ENCODE results near the gene C1QL2.

Gene C1QL2

DNA sequence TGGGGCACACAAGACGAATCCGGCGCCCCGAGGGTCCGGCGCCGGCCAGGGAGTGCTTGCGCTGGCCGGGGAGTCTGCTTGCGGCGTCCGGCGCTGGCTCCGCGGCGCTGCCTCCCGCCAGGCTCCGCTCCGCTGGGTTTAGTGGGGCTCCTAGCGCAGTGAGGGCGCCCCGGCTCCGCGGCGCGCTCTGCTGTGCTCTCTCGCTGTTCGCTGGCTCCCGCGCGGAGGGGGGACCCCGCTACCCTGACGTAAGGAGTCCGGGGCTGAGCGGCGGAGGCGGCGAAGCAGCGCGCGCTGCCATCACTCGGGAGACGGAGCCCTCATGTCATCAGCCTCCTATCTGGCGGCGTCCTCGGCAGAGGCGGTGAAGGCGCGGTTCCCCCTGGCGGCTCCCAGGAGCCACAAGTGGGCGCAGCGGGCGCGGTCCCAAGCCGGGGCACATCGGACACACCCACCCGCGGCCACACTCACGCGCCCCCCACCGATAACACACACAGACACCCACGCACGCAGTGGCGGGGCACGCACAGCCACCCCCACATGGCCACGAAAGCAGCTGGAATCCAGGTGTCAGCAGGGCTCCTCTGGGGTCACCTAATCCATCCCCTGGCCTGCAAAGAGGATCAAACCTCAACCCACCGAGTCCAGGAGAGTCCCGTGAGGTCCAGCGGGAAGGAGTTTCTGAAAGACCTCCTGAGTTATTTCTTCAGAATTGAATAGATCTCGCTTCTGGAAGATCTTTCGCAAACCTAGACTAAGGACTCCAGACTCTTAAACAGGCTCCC lies at the start of gene C1QL2:
Gene C1QL2 (minus strand): TSS at position 189 of the 785 bp plus-strand sequence. CDS start 482 bp downstream, outside the sequence.
- DNase-seq (ENCODE audit: low read depth) = no peak

DNA sequence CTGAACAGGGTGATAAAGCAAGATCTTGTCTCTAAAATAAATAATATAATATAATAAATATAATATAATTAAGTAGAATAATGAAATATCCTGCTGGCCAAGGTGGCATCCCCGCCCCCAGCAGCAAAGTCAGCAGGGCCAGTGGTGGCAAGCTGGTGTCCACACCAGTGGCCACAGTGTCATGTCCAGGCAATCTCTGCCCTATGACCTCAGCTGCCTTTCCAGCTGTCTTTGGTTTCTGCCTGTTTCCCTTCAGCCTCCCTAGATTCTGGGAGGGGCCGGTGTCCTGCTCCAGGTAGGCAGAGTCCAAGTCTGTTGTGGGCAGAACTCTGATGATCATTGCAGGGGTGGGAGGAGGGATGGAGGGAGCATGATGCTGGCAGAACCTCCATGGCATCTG lies 48.9 kb upstream of the C1QL2 start:
- DNase-seq (ENCODE audit: low read depth) = no peak

DNA sequence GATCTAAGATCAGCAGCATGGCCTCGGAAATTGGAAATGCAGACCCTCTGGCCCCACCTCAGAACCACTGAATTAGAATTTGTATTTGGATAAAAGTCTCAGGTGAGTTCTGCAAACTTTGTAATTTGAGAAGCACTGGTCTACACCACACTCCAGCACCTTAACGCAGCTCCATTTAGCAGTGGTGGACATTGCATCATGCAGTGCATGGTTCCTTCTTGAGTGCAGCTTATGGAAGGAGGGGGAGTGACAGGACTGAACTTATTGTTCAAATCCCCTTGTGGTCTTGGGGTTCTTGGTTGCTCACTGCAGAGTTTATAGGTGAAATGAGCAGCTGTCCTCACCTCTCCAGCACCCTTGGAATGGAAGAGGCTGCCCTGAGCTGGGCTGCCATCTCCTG lies 47.6 kb upstream of the C1QL2 start:
- no peak for DNase-seq (ENCODE audit: low read depth)

DNA sequence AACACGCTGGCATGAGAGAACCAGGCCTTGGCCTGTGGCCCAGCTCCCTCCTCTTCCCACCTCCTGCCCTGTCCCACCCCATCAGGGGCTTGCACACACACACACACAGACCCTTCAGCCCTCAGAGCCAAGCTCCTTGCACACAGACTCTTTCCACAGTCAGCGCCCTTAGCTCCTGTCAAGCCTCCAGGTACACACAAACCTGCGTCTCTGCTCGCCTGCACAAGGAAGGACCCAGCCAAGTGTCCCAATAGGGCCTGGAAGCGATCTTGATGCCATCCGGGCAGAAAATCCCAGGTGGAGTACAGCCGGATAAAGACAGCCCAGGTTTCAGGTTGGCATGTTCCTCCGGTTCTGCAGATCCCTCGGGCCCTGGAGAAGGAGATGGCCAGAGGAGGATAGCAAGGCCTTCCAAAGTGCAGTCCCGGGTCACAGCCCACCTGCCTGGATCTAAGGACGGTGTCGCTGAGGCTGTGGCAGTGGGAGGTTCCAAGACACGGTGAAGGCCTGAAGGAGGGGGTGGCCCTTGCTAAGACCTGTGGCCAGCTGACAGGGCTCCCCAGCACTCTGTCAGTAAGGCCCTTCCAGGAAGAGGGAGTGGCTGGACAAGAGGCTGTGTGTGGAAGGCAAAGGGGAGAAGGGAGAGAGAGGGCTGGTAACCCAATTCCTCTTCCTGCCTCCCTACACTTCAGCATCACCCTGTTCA lies 46.6 kb upstream of the C1QL2 start:
- no peak for DNase-seq (ENCODE audit: low read depth)

DNA sequence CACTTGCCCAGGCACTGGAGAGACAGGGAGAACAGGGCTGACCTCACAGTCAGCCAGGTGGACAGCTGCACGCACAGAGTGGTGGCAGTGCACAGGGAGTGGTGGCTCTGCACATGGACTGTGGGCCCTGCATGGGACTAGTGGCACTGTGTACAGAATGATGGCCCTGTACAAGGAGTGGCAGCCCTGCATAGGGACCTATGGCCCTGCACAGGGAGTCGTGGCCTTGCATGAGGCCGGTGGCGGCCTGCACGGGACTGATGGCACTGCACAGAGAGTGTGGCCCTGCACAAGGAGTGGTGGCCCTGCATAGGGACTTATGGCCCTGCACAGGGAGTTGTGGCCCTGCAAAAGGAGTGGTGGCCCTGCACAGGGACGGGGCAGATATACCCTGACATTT lies 46.0 kb upstream of the C1QL2 start:
- DNase-seq (ENCODE audit: low read depth) = no peak

DNA sequence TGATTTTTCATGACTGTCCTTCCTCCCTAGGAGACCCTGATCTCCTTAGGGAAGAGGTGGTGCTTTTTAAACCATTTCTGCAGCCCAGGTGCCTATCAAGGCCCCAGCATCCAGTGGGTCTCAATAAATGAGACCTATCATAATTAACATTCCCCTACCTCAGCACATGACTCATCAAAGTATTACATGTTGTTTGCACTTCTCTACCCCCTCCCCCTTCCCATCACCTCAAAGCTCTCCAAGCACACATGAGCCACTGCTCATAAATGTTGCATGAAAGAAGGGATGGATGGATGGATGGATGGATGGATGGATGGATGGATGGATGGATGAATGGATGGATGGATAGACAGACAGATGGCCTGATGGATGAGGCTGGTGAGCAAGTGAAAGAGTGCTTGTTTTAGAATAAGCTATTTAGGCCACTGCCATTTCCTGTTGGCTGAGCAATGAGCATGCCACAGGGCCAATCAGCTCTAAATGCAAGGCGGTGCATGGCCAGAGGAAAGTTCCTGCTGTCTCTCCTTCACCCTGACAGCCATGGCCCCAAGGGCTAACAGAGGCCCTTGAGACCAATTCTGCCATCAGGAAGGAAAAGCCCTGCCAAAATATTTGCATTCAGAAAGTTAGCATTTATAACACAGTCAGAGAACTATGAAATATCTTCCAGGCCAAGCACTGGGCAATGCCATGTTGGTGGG lies 44.2 kb upstream of the C1QL2 start:
- no peak for DNase-seq (ENCODE audit: low read depth)

DNA sequence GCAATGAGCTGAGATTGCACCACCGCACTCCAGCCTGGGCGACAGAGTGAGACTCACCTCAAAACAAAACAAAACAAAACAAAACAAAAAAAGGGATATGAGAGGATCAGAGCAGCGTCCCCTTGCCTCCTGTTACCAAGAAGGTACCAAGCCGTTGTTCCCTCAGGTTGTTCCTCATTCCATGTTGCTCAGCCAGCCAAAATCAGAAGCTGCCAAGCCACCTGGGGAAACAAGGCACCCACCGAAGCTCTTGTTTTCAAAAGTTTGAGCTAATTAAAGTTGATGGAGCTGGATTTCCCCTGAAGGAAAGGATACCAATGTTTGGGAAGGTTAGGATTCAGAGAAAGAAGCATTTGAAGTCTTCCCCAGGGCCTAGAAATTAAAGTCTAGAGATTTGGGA lies 43.3 kb upstream of the C1QL2 start:
- DNase-seq (ENCODE audit: low read depth) = no peak

DNA sequence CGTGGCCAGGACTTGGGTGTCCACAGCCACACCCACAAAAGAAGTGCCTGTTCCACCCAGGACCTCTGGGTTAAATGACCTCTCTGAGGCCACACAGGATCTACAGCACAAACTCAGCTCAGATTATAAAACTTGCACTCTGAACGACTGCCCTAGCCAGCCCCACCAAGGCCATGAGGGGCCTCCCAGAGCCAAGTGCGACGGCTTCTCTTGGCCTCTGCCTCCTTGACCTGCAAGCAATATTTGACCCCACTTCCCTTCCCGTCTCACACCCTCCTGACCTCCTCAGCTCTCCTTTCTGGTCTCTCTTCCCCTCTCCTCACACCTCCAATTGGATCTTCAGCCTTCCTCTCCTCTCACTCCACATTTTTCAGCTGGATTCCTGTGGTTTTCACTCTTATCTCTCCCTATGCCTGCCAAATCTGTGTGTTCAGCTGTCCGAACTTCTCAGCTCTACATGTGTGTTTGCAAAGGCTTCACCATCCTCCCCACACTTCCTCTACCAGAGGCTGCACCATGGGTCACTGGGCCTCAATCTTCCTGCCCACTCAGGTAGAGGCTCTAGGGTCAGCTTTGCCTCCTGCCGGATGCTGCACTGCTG lies 39.8 kb upstream of the C1QL2 start:
- DNase-seq (ENCODE audit: low read depth) = no peak

DNA sequence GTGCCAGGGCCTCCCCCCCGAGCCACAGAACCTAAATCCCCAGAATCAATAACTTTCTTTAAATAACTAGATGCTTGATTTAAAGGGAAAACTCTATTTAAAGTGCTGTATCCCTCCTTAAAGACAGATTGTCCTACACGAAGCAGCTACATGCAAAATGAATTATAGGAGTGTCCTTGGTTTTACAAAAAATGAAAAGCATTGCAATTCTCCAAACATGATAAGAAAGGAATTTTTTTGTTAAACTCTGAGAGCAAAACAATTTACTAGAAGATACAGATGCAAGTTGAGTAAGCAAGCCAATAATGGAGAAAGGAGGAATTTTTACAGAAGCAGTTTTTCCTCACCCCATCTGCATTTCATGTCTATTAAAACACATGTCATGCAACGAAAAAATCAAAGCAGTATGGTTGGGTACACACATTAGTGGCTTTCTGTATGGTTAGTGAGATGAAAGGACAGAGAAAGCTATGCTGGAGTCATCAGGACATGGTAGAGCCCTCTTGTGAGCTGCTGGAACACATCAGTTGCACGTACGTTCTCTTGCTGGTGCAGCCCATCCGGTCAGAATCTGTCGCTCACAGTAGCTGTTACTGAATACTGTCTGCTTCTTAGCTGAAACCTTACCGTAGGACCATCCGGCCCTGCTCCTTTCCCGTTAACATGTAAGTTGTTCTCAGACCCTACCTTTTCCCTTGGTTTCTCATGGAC lies 39.1 kb upstream of the C1QL2 start:
- no peak for DNase-seq (ENCODE audit: low read depth)

DNA sequence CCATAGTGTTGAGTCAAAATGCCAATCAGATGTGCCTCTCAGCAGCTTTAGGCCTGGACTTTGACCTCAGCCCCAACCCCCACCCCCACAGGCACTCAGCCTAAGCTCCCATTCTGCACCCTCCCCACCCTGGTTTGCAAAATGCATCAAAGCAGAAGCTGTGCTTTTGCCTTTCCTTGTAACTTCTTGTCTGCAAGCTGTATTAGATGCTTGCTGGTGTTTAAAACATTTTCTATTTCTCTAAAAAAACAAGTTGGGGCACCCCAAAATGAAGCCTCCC lies 38.5 kb upstream of the C1QL2 start:
- DNase-seq (ENCODE audit: low read depth) = no peak

DNA sequence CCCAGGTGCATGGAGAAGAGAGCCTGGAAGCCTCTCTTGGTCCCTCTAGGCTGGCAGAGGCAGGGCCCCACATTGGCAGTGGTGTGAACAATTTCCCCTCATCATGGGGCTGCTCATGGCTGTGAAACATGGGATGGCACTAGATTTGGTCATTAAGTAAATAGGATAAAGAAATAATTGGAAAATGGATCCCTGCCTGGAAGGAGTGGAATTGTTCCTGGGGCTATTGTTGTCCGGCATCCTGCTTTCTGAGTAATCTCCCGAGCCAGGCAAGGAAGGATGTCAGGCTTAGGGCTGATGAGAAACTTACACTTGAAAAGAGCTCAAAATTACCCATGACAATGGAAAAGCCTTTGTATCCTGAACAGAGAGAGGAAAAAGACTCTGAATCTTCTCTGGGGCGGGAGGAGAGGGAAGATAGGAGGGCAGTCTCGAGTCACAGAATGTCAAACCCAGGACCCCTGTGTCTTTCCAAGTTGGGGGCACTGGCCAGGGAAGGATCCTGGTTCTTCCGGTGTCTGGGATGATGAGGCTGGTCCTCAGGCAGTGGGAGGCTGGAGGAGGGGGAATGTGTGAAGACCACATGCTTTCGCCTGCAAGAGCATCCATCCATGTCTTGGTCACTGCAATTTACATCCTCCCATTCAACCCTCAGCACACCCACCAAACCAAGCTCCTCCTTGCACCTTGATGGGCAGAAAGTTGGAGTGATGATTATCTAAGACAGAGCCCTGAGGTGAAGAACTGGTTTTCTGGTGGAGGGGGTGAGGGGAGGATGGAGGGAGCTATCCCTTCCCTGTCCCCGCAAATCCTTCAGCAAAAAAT lies 38.0 kb upstream of the C1QL2 start:
- peak; percentile 27 for DNase-seq (ENCODE audit: low read depth)

DNA sequence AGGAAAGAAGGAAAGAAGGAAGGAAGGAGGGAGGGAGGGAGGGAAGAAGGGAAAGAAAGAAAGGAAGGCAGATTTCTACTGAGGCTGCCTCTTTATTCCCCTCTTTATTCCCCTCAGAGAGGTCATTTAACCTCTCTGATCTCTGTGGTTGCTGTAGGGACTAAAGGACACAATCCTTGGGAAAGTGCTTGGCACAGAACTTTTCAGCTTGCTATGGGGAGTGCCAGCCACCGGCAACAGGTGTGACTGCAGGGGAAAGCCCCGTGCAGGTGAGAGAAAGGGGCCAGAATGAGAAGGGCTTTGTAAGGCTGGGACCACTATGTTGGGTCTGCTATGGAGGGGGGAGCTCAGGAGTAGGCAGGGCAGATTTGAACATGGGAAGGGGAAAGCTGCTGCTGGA lies 37.3 kb upstream of the C1QL2 start:
- DNase-seq (ENCODE audit: low read depth) = no peak

DNA sequence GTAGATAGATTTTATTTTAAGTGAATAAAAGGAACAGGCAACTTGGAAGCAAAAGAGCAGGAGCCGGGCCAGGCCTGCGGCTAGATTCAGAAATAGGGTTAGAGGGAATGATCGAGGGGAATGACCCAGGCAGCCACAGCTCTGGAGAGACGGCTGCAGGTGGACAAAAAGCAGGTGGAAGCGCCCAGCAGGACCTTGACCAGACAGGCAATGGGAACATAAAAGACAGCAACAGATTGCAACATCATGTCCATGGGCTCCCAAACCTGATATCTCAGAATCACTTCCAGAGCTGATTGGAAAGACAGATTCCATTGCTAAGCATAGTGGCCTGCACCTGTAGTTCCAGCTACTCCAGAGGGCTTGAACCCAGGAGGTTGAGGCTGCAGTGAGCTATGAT lies 36.5 kb upstream of the C1QL2 start:
- DNase-seq (ENCODE audit: low read depth) = no peak

DNA sequence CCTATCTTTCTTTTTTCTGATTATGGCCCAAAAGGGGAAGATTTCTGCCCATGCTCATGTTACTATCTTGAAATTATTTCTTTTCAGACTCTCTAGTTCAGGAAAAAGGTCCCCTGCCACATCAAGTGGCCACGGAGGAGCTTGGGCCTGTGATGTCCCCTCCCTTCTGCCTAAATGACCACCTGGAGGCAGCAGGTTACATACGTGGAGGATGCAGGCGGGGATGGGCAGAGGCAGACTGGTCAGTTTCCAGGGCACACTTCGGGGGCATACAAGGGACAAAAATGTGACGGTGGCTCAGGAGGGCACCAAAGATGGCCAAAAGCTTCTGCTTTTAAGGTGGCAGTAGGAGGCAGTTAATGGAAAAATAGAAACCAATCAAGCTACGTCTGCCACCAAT lies 34.3 kb upstream of the C1QL2 start:
- no peak for DNase-seq (ENCODE audit: low read depth)

DNA sequence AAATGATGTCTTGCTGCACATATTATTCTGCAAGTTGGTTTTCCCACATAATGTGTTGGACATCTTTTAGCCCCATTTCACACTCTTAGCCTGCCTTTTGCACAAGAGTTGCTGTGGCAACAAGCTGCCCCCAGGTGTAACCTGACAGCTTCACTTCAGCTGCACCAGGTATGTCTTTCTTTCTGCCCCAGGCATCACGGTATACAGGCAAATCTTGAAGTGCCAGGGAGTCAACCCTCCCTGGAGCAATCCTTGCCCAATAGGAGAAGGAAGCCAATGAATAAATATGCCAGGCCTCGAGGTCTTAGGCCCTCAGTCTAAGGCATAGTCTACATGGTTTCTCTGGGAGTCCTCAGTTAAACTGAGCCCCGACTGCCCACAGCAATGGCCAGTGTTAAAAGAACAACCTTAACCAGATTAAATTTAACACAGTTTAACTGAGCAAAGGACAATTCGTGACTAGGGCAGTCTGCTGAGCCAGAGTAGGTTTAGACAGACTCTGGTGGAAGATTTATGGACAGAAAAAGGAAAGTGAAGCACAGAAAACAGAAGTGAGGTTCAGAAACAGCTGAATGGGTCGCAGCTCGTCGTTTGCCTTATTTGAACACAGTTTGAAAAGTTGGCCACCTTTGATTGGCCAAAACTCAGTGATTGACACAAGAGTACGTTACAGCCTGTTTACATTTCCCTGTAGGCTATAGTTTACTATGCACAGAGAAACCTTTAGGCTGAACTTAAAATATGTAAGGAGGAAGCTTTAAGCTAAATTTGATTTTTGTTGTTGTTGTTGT lies 32.0 kb upstream of the C1QL2 start:
- DNase-seq (ENCODE audit: low read depth) = no peak

DNA sequence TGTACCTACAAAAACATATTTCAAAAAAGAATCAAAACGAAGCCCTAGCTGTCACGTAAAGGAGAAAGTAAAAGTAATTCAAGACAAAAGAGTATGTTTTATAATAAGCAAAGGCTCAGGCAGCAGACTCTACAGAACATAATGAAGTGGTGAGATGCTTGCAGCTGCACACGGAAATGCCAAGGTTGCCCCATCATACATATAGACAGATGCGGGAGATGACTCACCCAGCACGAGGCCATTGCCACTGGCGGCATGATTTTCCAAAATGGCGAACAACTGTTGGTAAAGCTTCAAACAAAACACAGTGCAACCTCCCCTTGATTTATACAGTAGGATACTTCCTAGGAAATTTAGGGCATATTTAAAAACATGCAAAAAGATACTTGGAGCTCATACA lies 26.0 kb upstream of the C1QL2 start:
- DNase-seq (ENCODE audit: low read depth) = no peak

DNA sequence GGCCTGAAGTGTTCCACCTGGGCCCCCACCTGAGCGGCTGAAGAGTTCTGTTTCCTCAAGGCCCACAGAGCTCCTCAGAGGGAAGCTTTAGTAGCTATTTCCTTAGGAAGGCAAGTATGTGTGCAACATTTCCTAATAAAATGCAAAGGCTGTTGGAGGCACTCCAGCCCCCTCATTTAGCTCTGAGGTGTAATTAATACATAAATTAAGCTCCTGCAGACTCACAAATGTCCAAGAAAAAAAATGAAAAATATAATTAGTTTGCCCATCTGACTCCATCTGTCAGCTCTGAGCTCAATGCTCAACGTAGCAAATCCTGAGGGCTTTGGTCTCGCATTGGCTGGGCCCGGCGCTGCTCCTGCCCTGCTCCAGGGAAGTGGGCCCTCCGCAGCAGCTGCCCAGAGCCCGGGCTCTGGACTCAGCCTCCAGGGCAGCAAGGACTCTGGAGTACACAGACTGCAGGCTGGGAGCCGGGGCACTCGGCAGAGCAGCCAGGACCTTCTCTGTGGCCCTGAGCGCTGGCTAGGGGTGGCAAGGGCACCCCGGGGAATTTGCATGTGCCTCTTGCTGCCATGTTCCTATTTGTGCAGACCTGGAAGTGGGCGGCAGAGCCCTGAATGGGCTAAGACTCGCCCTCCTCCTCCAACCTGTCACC lies 23.4 kb upstream of the C1QL2 start:
- no peak for DNase-seq (ENCODE audit: low read depth)

DNA sequence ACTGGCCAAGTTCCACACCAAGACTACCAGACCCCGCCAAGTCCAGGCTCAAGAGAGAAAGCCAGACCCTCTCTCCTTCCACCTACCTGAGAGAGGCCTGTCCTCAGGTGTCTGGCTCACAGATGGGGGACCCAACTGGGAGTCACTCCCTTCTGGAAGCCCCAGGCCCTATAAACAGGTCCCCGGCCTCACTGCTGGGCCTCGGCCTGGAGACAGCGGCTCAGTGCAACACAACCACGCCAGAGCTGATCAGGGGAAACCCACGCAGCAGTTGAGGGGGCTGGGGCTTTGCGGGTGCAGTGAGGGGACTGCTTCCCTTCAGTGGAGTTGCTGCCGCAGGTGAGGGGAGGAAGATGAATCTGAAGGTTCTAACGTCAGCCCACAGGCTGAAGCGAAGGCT lies 22.8 kb upstream of the C1QL2 start:
- DNase-seq (ENCODE audit: low read depth) = no peak

DNA sequence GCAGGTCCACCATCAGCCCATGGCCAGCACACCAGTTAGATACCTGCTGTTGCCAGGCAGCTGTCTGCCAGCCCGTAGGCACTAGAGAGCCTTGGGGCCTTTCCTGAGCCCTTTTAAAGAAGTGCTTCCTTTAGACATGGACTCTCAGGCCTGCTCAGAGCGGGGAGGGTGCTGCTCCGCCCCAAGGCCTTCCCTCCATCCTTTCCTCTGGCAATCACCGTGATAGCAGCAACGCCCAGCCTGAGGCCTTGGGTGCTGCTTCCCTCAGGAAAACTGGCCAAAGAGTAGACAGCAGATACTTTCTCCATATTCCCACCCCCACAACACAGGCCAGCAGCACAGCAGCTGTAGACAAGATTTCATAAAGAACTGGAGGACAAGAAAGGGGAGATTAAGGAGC lies 22.3 kb upstream of the C1QL2 start:
- no peak for DNase-seq (ENCODE audit: low read depth)

DNA sequence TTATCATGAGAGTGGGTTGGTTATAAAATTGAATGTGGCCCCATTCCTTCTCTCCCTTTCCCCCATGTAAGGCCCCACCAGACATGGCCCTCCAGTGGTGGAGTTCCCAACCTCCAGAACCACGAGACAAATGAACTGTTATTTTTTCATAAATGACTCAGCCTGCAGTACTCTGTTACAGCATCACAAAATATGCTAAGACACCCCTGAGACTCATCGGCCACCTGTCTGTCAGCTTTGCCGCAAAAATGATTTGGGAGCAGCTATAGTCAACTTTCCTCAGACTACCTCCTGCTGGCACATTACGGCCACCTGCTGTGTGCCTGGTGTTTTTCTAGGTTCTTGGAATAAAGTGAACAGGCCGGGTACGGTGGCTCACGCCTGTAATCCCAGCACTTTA lies 21.4 kb upstream of the C1QL2 start:
- no peak for DNase-seq (ENCODE audit: low read depth)
